LNCaP clone FGC (cell line): ENCODE measurements around the gene WIPF1.

Source experiments
- DNase-seq: peaks from one replicate; pipeline ENCODE4 v3.0.0-alpha.2; 2011; ENCODE audit warnings: low read depth
- H3K4me3 ChIP-seq: 2 replicates; pipeline ENCODE4 v1.5.1; 2011; ENCODE audit warnings: mild to moderate bottlenecking, low read depth, low read length, control low read depth
- TF ChIP-seq, protein P1 (sequence below): IDR thresholded peaks from 2 replicates; pipeline ENCODE4 v1.5.1; 2012; ENCODE audit warnings: mild to moderate bottlenecking; ENCODE audit not compliant: control insufficient read depth, insufficient read depth; ENCODE audit errors: extremely low read depth

Gene WIPF1

DNA sequence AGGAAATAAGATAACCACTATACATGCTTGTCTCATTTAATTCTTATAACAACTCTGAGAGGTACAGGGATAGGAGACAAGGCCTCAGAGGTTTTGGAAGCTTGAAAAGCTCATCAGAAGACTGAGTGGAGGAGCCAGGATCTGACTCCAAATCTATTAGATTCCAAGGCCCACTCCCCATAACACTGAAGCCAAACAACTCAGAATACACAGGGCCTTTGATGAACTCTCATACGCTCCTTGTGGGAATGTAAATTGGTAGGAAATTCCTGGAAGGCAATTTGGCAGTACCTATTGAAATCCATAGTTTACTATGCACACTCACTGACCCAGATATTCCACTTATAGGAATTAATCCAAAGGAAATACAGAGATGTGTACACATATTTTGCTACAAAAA is 27.9 kb downstream of the WIPF1 start:
- TF ChIP-seq, protein P1, sequence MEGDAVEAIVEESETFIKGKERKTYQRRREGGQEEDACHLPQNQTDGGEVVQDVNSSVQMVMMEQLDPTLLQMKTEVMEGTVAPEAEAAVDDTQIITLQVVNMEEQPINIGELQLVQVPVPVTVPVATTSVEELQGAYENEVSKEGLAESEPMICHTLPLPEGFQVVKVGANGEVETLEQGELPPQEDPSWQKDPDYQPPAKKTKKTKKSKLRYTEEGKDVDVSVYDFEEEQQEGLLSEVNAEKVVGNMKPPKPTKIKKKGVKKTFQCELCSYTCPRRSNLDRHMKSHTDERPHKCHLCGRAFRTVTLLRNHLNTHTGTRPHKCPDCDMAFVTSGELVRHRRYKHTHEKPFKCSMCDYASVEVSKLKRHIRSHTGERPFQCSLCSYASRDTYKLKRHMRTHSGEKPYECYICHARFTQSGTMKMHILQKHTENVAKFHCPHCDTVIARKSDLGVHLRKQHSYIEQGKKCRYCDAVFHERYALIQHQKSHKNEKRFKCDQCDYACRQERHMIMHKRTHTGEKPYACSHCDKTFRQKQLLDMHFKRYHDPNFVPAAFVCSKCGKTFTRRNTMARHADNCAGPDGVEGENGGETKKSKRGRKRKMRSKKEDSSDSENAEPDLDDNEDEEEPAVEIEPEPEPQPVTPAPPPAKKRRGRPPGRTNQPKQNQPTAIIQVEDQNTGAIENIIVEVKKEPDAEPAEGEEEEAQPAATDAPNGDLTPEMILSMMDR = no peak

DNA sequence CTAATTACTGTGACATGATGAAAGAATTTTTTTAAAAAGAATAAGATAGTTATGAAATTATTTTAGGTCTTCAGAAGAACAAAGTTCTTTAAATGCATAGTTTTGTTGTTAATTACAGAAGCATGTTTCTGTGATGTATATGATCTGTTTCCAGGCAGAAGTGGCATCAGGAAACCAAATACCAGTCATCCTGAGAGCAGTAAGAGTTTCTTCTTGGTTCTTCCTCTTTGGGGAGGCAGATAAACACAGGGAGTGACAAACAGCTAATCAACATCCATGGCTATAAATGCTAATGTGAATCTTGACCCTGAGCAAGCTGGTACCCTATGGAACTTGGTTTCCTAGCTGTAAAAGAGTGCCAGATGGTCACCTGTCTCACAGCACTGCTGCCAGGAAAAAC is 29.2 kb downstream of the WIPF1 start:
- TF ChIP-seq, protein P1 = no peak
- DNase-seq = no peak
- no peak overlapping the region for H3K4me3 ChIP-seq

More for the DNA sequence above, 27.9 kb downstream of the WIPF1 start:
- DNase-seq = peak; percentile 45
- no peak overlapping the region for H3K4me3 ChIP-seq

DNA sequence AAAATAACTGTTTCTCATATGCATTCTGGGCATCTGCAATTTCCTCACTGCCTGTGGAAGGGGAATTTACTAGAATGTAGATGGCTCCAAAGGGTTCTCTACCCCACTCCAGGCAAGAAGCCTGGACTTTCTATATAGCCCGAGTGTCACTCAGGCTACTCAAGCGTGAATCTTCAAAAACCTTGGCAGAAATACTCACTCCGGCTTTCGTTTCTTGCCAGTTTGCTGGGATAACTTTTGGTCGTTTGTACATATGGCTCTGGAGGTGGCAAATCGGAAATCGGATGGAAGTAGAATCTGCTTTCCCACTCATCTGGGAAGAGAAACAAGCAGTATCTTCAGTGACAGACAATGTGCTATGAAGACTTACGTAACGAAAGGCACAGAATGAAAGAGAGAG is 30.7 kb downstream of the WIPF1 start:
- H3K4me3 ChIP-seq = no peak overlapping the region

DNA sequence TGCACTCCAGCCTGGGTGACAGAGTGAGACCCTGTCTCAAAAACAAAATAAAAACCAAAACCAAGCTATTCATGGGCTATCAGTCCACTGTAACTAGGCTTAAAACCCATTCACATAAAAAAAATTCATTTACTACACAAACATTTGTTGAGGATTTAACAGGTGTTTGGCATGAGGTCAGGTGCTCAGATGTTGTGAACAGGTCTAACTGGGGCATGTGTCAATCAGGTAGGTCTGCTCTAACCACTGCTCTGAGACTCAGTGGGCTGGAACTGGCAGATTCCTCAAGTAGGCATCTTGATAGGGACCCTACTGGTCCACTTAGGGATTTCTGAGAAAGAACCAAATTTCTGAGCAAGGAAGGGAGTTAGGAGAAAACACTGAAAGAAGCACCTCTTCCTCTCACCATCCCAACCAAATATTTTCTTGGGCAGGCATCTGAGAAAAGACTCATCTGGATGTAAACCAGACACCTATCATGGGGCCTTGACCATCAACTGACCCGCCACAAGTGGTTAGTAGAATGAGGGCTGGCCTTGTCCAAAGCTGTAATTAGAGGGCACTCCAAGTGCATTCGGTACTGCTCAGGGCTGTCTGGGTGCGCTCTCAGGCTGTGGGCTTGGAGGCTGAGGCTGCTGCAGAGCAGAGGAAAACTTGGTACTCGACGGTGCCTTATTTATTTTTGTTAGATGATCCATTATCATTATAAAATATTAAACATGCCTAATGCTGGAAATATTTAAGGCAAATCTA is 33.9 kb downstream of the WIPF1 start:
- TF ChIP-seq, protein P1 = no peak
- no peak overlapping the region for H3K4me3 ChIP-seq
- peak; percentile 45 for DNase-seq

More for the DNA sequence above, 30.7 kb downstream of the WIPF1 start:
- no peak for DNase-seq
- TF ChIP-seq, protein P1 = no peak

DNA sequence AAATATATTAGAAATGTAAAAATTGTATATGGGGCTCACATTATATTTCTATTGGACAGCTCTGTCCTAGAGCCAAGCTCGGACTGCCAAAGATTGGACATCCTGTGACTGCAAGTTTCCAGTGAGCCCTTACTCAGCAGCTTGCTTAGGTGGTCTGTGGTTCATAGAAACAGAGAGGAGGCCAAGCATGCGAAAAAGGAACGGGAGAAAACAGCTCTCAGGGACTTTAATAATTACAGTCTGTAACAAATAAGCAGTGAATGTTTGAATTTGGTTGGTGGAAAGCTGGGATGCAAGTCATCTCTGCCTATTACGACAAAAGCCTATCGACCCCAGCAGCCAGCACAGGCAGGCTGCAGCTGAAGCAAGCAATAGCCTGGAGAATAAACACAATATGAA is 35.6 kb downstream of the WIPF1 start:
- no peak overlapping the region for H3K4me3 ChIP-seq
- DNase-seq = no peak
- TF ChIP-seq, protein P1 = no peak

DNA sequence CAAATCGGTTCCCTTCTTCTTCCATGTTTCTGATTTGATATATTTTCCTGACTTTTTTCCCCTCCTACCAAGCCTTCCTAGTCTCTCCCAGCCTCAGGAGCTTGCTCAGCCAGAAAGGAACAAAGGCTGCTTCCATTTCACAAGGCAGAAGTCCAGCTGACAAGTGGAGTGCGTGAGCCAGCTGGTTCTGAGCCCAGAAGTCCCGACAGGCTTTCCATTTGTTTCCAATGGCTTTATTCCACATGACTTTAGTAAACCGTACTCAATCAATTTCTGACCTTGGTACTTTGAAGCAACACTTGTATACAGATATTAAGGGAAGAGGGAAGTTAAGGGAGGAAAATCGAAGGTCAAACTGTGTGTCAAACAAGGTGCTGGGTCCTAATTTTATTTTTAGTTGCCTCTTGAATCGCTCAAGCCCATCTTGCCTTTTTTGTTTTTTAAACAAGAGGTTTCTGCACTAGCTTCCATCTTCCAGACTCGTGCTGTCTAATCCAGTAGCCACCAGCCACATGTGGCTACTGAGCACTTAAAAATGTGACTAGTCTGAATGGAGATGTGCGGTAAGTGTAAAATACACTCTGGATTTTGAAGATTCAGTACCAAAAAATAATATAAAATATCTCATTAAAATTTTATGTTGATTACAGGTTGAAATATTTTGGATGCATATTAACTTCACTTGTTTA is 36.2 kb downstream of the WIPF1 start:
- peak; percentile 62 for DNase-seq
- TF ChIP-seq, protein P1 = no peak
- no peak overlapping the region for H3K4me3 ChIP-seq

DNA sequence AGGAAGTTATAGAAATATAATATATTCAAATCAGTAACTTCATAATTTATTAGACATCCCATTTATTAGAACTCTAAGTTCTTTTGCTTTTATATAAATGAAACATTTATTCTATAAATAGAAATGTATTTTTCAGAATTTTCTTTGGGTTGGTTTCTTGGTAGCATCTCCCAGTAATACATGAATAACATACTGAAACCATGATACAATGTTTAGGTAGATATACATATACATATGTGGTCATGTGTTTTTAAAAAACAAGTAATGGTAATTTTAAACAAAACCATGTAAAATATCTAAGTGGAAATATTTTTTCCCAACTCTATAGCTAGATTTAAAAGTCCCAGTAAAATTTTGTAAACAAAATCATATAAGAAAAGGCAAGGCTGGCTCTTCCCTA is 36.9 kb downstream of the WIPF1 start:
- H3K4me3 ChIP-seq = no peak overlapping the region
- DNase-seq = no peak
- TF ChIP-seq, protein P1 = no peak
